Activated CD4-positive, alpha-beta T cell treated with anti-CD3 and anti-CD28 coated beads, Interleukin-2, amount 50 U/mL, for 1 hour (primary cell): Measurements from ENCODE around the gene C14orf132.

Experiments
- DNase-seq: peaks from one replicate; pipeline ENCODE4 v3.0.0-alpha.2; 2020

Gene C14orf132

GRCh38 chr14:96102081-96102856 lies 63.1 kb downstream of the C14orf132 start:
- no peak for DNase-seq

- DNase-seq, result no peak
Measured at GRCh38 chr14:96103075-96103474, 63.9 kb downstream of the C14orf132 start.

DNA sequence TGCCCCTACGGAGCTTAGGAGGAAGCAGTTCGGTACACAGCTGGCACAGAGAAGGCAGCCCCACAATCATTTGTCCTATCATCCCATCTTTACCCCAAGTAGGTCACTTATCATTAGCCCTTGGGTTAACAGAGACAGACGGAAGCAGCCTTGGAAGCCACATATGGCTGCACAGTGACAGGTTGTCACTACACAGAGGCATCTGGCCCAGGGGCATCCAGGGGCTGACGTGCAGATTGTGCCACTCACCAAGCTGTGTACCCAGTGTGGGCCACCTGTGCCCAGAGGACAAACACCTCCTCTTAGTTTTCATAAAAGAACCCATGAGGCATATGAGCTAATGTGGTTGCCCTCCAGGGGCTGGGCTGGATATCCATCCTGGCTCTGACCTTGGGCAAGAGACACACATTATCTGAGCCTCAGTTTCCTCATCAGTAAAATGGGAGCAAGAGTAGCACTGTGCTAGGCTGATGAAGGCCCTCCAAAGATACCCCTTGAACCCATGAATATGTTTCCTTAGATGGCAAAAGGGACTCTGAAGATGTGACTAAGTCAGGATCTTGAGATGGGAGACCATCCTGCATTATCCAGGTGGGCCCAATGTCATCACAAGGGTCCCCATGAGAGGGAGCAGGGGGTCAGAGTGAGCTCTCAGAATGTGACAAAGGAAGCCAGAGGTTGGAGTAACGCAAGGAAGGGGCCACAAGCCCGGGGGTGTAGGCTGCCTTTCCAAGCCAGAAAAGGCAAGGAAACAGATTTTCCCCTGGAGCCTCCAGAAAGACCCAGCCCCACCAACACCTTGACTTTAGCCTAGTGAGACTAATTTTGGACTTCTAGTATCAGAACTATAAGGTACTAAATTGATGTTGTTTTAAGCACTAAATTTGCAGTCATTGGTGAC lies 64.6 kb downstream of the C14orf132 start:
- no peak for DNase-seq

- no peak for DNase-seq
Measured at GRCh38 chr14:96104469-96105057, 65.4 kb downstream of the C14orf132 start.

DNA sequence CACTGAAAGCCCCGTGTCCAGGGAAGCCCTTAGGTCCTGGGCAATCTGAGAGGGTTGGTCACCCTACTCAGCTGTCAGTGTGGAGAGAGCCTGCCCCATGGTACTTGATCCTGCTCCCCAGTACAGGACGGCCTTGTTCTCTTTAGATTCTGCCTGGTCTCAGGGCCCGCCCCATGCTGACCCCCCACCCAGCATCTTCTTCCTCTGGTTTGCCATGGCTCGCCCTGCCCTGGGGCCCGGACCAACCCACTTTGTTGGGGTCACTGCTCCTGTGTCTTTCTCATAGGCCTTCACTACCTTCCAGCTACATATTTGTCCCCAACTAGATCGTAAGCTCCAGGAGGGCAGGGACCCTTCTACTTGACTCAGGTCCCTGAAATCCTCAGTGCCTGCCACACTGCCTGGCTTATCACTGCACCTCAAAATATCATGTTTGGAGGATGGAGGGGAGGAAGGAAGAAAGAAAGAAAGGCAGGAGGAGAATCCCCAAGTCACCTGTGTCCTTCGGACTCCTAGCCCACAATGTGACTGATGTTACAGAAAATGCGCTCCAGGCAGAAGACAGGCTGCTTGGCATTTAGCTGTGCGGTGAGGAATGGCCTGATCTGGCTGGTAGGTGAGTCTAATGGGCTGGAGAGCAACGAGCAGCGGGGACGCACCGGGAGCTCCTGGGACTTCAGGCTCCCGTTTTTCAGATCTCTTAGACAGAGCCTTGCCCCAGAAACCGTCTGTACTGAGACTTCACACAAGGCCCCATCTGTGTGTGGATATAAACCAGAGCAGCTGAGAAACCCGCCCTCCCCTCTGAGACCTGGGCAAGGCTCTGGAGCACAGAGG lies 66.1 kb downstream of the C14orf132 start:
- no peak for DNase-seq

- no peak for DNase-seq
Measured at GRCh38 chr14:96105926-96106441, 66.8 kb downstream of the C14orf132 start.

- DNase-seq, result no peak
Measured at GRCh38 chr14:96106891-96107290, 67.7 kb downstream of the C14orf132 start.

GRCh38 chr14:96108061-96108795 lies 69.1 kb downstream of the C14orf132 start:
- no peak for DNase-seq

DNA sequence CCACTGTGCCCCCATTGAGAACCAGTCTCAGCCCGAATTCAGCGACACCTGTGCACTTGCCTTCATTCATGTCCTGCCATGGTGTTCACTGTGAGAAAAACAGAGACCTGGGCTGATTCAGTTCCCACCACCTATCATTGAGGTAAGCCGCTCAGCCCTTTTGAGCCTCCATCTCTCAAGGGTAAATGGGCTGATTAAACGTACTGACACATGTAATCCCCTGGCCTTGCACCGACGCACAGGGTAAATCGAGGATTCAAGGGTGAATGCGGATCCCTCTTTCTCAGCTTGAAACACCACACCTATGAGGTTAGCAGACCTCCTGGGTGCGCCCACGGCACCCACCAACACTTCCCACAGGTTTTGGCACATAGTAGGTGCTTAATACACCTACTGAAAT lies 69.7 kb downstream of the C14orf132 start:
- no peak for DNase-seq

DNA sequence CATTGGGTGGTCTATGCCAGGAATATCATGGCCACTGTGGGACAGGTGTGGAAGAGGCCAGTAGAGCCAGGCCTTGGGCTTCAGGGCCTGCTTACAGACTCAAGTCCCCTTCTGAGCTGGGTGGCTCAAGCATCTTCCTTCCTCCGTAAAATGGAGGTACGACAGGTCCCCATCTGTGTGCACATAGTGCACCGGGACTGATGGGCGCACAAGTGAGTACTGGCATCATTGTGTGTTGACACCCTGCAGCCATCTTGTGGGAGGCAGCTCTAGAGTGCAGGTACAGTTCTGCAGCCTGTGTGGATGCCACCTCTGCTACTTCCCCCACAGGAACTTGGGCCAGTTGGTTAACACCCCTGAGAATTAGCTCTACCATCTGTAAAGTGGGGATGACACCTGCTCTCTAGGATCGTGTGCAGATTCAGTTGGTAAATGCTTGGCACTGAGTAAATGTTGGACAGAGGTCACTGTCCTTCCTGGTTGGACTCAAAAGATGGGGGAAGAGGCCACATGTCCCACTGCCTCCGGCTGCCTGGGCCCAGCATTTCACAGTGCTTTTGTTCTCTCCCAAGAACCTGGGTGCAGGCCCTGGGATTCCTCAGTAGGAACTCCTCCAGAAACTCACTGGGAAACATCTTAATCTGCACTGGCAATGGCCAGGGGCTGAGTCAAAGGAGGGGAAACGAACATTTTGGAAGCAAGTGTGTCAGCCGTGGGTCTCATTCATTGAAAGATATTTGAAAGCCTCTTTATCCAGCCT lies 70.6 kb downstream of the C14orf132 start:
- no peak for DNase-seq

- DNase-seq, result no peak
Measured at GRCh38 chr14:96112032-96112431, 72.9 kb downstream of the C14orf132 start.

DNA sequence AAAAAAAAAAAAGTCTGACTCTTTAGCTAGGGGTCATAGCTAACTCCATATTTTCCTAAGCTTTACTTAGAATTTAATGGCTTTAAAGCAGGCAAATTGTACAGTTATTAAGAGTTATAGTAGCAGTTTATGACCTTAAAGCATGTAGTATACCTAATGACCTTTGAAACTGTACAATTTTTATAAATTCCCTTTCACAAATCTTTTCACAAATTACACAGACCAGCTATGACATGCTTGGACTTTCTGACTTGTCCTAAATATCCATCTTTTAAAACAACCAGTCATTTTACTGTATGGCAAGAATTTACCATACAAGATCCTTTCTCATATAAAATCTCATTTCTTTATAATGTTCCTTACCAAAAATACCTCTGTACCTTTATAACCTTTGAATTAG lies 74.8 kb downstream of the C14orf132 start:
- no peak for DNase-seq

DNA sequence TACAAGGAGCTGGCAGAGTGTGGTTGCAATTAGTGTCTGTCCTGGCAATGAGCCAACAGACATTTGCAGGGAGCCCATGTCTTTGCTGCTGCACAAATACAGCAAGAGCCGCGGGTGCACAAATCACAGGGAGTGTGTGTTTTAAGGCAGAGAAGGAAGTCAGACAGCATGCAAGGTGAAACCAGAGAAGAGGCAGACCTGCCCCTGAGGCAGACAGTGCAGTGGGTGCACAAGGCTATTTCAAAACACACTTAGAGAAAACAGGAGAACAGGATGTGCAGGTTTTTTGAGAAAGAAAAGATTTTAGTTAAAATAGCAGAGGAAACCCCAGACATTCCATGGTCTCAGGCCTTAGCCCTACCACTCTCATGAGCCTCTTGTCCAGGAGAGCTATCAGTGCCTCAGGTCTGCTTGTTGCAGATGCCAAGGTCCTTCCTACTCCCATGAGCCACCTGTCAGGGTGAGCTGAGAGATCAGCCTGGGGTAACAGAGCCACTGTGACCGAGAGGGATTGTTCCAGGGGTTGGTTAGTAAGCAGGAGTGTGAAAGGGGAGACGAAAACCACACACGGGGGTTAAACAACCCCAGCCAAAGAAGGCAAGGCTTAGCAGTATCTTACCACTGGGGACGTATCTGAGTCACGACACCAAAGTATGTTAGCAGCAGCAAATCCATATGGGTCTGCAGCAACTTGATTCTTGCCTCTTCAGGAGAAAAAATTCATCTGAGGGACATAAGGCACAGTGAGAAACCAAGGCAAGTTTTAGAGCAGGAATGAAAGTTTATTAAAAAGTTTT lies 78.1 kb downstream of the C14orf132 start:
- DNase-seq, result peak; percentile 10

GRCh38 chr14:96117960-96118359 lies 78.8 kb downstream of the C14orf132 start:
- no peak for DNase-seq

DNA sequence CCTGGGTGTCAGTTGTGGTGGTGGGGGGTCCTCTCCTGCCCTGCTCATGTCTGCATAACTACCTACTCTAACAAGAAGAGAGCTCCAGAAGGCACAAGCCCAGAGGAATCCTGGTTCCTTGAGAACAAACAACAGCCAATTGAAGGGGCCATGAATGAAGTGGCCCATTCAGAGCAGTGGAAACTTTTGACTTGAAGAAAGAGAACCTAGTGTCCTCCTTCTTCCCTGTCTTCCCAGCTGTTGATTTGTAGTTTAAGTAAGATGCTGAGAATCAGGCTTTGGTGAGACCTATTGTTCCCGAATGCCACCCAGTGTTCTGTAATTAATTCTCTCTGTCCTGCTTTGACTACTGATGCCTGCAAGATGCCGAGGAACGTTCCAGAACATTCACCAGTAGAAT lies 79.2 kb downstream of the C14orf132 start:
- DNase-seq, result no peak

- no peak for DNase-seq
Measured at GRCh38 chr14:96119947-96120346, 80.8 kb downstream of the C14orf132 start.

GRCh38 chr14:96120392-96120791 lies 81.2 kb downstream of the C14orf132 start:
- no peak for DNase-seq

GRCh38 chr14:96120941-96121340 lies 81.8 kb downstream of the C14orf132 start:
- no peak for DNase-seq

GRCh38 chr14:96121660-96122395 lies 82.7 kb downstream of the C14orf132 start:
- DNase-seq, result no peak
